ENCODE measurements around the gene AKAP6. TPM values are rescaled to one million over a fixed set of nuclear protein-coding genes. Genes with fewer than 3 reads are reported as not detected.
A peak's percentile ranks its signal among the peaks of the same experiment; 100 is the strongest.

Gene AKAP6
- total and polyA plus RNA-seq, 2 experiments from 2014 or later, result 9.2 to 21.8 TPM

- TF ChIP-seq CTCF (IDR thresholded peaks at IDR 0.05; ENCODE audit: low read depth, low read length), result no peak
- no peaks in the 10 kb centered on the region for H3K36me3 ChIP-seq
- H3K27me3 ChIP-seq, result no peaks in the 10 kb centered on the region
- no peak for DNase-seq (ENCODE audit: low read depth in 1 of 2, low spot score in 1 of 2)
- no peaks in the 10 kb centered on the region for H3K4me1 ChIP-seq (ENCODE audit: low read depth)
- H3K9me3 ChIP-seq (ENCODE audit: low read depth), result no peaks in the 10 kb centered on the region
- H3K27ac ChIP-seq, result no peak overlapping the region
- no peak overlapping the region for H3K4me3 ChIP-seq
These were observed 353.1 kb downstream of the AKAP6 start for GRCh38 chr14:32682214-32682613.

- no peak for DNase-seq (ENCODE audit: low read depth in 1 of 2, low spot score in 1 of 2)
- no peaks in the 10 kb centered on the region for H3K36me3 ChIP-seq
- no peaks in the 10 kb centered on the region for H3K4me1 ChIP-seq (ENCODE audit: low read depth)
- TF ChIP-seq CTCF (IDR thresholded peaks at IDR 0.05; ENCODE audit: low read depth, low read length), result no peak
- no peak overlapping the region for H3K27ac ChIP-seq
- H3K9me3 ChIP-seq (ENCODE audit: low read depth), result no peaks in the 10 kb centered on the region
- no peak overlapping the region for H3K4me3 ChIP-seq
- no peaks in the 10 kb centered on the region for H3K27me3 ChIP-seq
These were observed 354.6 kb downstream of the AKAP6 start for GRCh38 chr14:32683679-32684078.

GRCh38 chr14:32688941-32689340 lies 359.8 kb downstream of the AKAP6 start:
- no peak for TF ChIP-seq CTCF (IDR thresholded peaks at IDR 0.05; ENCODE audit: low read depth, low read length)
- Histone ChIP-seq H3K4me1 (ENCODE audit: low read depth) (no peaks in the 10 kb centered on the region), H3K27ac (no peak overlapping the region), H3K27me3 (no peaks in the 10 kb centered on the region), H3K9me3 (ENCODE audit: low read depth) (no peaks in the 10 kb centered on the region), H3K36me3 (no peaks in the 10 kb centered on the region), H3K4me3 (no peak overlapping the region)
- no peak for DNase-seq (ENCODE audit: low read depth in 1 of 2, low spot score in 1 of 2)

- TF ChIP-seq CTCF (IDR thresholded peaks at IDR 0.05; ENCODE audit: low read depth, low read length), result no peak
- no peaks in the 10 kb centered on the region for H3K4me1 ChIP-seq (ENCODE audit: low read depth)
- H3K27ac ChIP-seq, result no peak overlapping the region
- no peaks in the 10 kb centered on the region for H3K27me3 ChIP-seq
- no peaks in the 10 kb centered on the region for H3K36me3 ChIP-seq
- H3K9me3 ChIP-seq (ENCODE audit: low read depth), result no peaks in the 10 kb centered on the region
- no peak for DNase-seq (ENCODE audit: low read depth in 1 of 2, low spot score in 1 of 2)
- no peak overlapping the region for H3K4me3 ChIP-seq
These were observed 363.3 kb downstream of the AKAP6 start for GRCh38 chr14:32692441-32692840.

GRCh38 chr14:32693114-32693513 lies 364.0 kb downstream of the AKAP6 start:
- Histone ChIP-seq H3K4me3 (no peak overlapping the region), H3K36me3 (no peaks in the 10 kb centered on the region), H3K9me3 (ENCODE audit: low read depth) (no peaks in the 10 kb centered on the region), H3K27ac (no peak overlapping the region), H3K27me3 (no peaks in the 10 kb centered on the region), H3K4me1 (ENCODE audit: low read depth) (no peaks in the 10 kb centered on the region)
- TF ChIP-seq CTCF (IDR thresholded peaks at IDR 0.05; ENCODE audit: low read depth, low read length), result no peak
- peak in 1 of 2 donors; percentile 52 for DNase-seq (ENCODE audit: low read depth in 1 of 2, low spot score in 1 of 2)
